Sigmoid colon (tissue), 4 donors: ENCODE results near the gene LRRC28.

Source experiments
- CTCF ChIP-seq, 4 experiments: fragments of 450-650 bp in 3 of 4; fragments of 200-600 bp in 1 of 4; IDR thresholded peaks; one replicate each; pipeline ENCODE4 v1.5.1; 2016 to 2019; ENCODE audit warnings: antibody characterized with exemption in 4 of 4, mild to moderate bottlenecking in 3 of 4, moderate library complexity in 2 of 4
- POLR2A ChIP-seq, 2 donors: fragments of 450-650 bp; IDR thresholded peaks; one replicate each; pipeline ENCODE4 v1.6.1; 2016; ENCODE audit warnings: antibody characterized with exemption in 2 of 2, mild to moderate bottlenecking in 2 of 2, moderate library complexity in 2 of 2
- POLR2AphosphoS5 ChIP-seq, 4 donors: sonication (generic); formaldehyde crosslinking; IDR thresholded peaks; one replicate each; pipeline ENCODE4 v1.6.1; 2017; ENCODE audit warnings: antibody characterized with exemption in 4 of 4

GRCh38 chr15:99347574-99347973 is 96.3 kb downstream of the LRRC28 start:
- no peak for TF ChIP-seq CTCF (IDR thresholded peaks at IDR 0.05)
- no peak for TF ChIP-seq POLR2AphosphoS5 (IDR thresholded peaks at IDR 0.05)
- TF ChIP-seq POLR2A (IDR thresholded peaks at IDR 0.05) = no peak
